SJCRH30 (cell line): ENCODE measurements around the gene SH3BGR. TPM values are rescaled to one million over a fixed set of nuclear protein-coding genes. Genes with fewer than 3 reads are reported as not detected.

Experiments used
- DNase-seq, 2 experiments: peaks; one replicate each; pipeline ENCODE4 v3.0.0-alpha.2; 2015 to 2020
- H3K27ac ChIP-seq: fragments of 250-450 bp; sonication (Bioruptor Pico); 2 replicates; pipeline ENCODE4 v1.5.1; 2020; ENCODE audit warnings: mild to moderate bottlenecking, moderate library complexity
- H3K27me3 ChIP-seq: fragments of 250-450 bp; sonication (Bioruptor Pico); 2 replicates; pipeline ENCODE4 v1.5.1; 2020; ENCODE audit warnings: mild to moderate bottlenecking, moderate library complexity
- H3K36me3 ChIP-seq: fragments of 250-450 bp; sonication (Bioruptor Pico); 2 replicates; pipeline ENCODE4 v1.5.1; 2020; ENCODE audit warnings: mild to moderate bottlenecking, moderate library complexity
- H3K4me1 ChIP-seq: fragments of 250-450 bp; sonication (Bioruptor Pico); 2 replicates; pipeline ENCODE4 v1.5.1; 2020; ENCODE audit warnings: mild to moderate bottlenecking, moderate library complexity
- H3K4me3 ChIP-seq: fragments of 250-450 bp; sonication (Bioruptor Pico); 2 replicates; pipeline ENCODE4 v1.5.1; 2020; ENCODE audit warnings: mild to moderate bottlenecking, moderate library complexity
- H3K9me3 ChIP-seq: fragments of 250-450 bp; sonication (Bioruptor Pico); replicated peaks from 2 replicates; pipeline ENCODE4 v1.5.1; 2020; ENCODE audit warnings: mild to moderate bottlenecking, moderate library complexity
- total RNA-seq: library from RNA; depleted of rRNA; stranded (reverse); fragments of >200 nt; shearing (Covaris generic); gene quantifications from 2 replicates; pipeline ENCODE4 v1.2.3, GENCODE V29; 2014

The SH3BGR gene
- total RNA-seq, 1 experiment from 2014 or later: 9.6 TPM

- H3K36me3 ChIP-seq: no peaks in the 10 kb centered on the region
- H3K9me3 ChIP-seq: no peaks in the 10 kb centered on the region
- peak; percentile 91 to 94 for DNase-seq
- H3K4me3 ChIP-seq: peak within 1 kb of the TSS; percentile 81
- peak within 1 kb of the TSS; percentile 62 for H3K27ac ChIP-seq
- H3K27me3 ChIP-seq: no peaks in the 10 kb centered on the region
- peaks cover 13% of the 10 kb centered on the region for H3K4me1 ChIP-seq
Observed at GRCh38 chr21:39445321-39446269, 6.2 kb upstream of the SH3BGR start, which contains the start of gene LCA5L. Gene LCA5L (minus strand): TSS chr21:39445778. CDS start chr21:39428493, 17,285 bp downstream.

- peaks cover 16% of the 10 kb centered on the region for H3K4me1 ChIP-seq
- no peak overlapping the region for H3K27ac ChIP-seq
- H3K9me3 ChIP-seq: no peaks in the 10 kb centered on the region
- DNase-seq: no peak
- no peaks in the 10 kb centered on the region for H3K27me3 ChIP-seq
- no peaks in the 10 kb centered on the region for H3K36me3 ChIP-seq
- H3K4me3 ChIP-seq: no peak overlapping the region
Observed at GRCh38 chr21:39447264-39447663, 4.5 kb upstream of the SH3BGR start.

GRCh38 chr21:39452207-39452969, 618 bp downstream of the SH3BGR start:
- no peaks in the 10 kb centered on the region for H3K27me3 ChIP-seq
- no peaks in the 10 kb centered on the region; the same call in 1 of the 2 replicates for H3K9me3 ChIP-seq
- H3K4me1 ChIP-seq: peaks cover 9% of the 10 kb centered on the region; the same call in 1 of the 2 replicates
- peak overlapping the region; percentile 57 for H3K27ac ChIP-seq
- no peaks in the 10 kb centered on the region for H3K36me3 ChIP-seq
- DNase-seq: peak; percentile 19 to 62
- H3K4me3 ChIP-seq: peak overlapping the region; percentile 52

- peaks cover 9% of the 10 kb centered on the region; the same call in 1 of the 2 replicates for H3K4me1 ChIP-seq
- no peaks in the 10 kb centered on the region for H3K27me3 ChIP-seq
- peak overlapping the region; percentile 57 for H3K27ac ChIP-seq
- H3K9me3 ChIP-seq: no peaks in the 10 kb centered on the region; the same call in 1 of the 2 replicates
- no peaks in the 10 kb centered on the region for H3K36me3 ChIP-seq
- H3K4me3 ChIP-seq: peak overlapping the region; percentile 52
- peak; percentile 32 to 54 for DNase-seq
Observed at GRCh38 chr21:39452970-39453342, 1.2 kb downstream of the SH3BGR start.

GRCh38 chr21:39453571-39454179, 1.9 kb downstream of the SH3BGR start:
- Histone ChIP-seq H3K27ac (no peak overlapping the region), H3K4me3 (peak overlapping the region; percentile 52), H3K36me3 (no peaks in the 10 kb centered on the region), H3K4me1 (peaks cover 9% of the 10 kb centered on the region; the same call in 1 of the 2 replicates), H3K9me3 (no peaks in the 10 kb centered on the region; the same call in 1 of the 2 replicates), H3K27me3 (no peaks in the 10 kb centered on the region)
- no peak for DNase-seq

GRCh38 chr21:39454949-39455668, 3.3 kb downstream of the SH3BGR start:
- no peak for DNase-seq
- Histone ChIP-seq H3K4me1 (peaks cover 9% of the 10 kb centered on the region; the same call in 1 of the 2 replicates), H3K9me3 (no peaks in the 10 kb centered on the region; the same call in 1 of the 2 replicates), H3K36me3 (no peaks in the 10 kb centered on the region), H3K4me3 (no peak overlapping the region), H3K27me3 (no peaks in the 10 kb centered on the region), H3K27ac (no peak overlapping the region)

- Histone ChIP-seq H3K36me3 (no peaks in the 10 kb centered on the region), H3K9me3 (no peaks in the 10 kb centered on the region; the same call in 1 of the 2 replicates), H3K27me3 (no peaks in the 10 kb centered on the region), H3K27ac (no peak overlapping the region), H3K4me3 (no peak overlapping the region), H3K4me1 (no peaks in the 10 kb centered on the region)
- no peak for DNase-seq
Observed at GRCh38 chr21:39456665-39457064, 4.9 kb downstream of the SH3BGR start.

- DNase-seq: no peak
- Histone ChIP-seq H3K27me3 (no peaks in the 10 kb centered on the region), H3K9me3 (no peaks in the 10 kb centered on the region), H3K36me3 (no peaks in the 10 kb centered on the region), H3K4me3 (no peak overlapping the region), H3K4me1 (no peaks in the 10 kb centered on the region), H3K27ac (no peak overlapping the region)
Observed at GRCh38 chr21:39461419-39461818, 9.6 kb downstream of the SH3BGR start.

- H3K4me1 ChIP-seq: no peaks in the 10 kb centered on the region
- DNase-seq: no peak
- H3K36me3 ChIP-seq: no peaks in the 10 kb centered on the region
- no peaks in the 10 kb centered on the region for H3K27me3 ChIP-seq
- no peak overlapping the region for H3K4me3 ChIP-seq
- no peaks in the 10 kb centered on the region for H3K9me3 ChIP-seq
- no peak overlapping the region for H3K27ac ChIP-seq
Observed at GRCh38 chr21:39463308-39463707, 11.5 kb downstream of the SH3BGR start.

- H3K27ac ChIP-seq: no peak overlapping the region
Observed at GRCh38 chr21:39466584-39466983, 14.8 kb downstream of the SH3BGR start.

GRCh38 chr21:39467746-39468145, 16.0 kb downstream of the SH3BGR start:
- H3K36me3 ChIP-seq: no peaks in the 10 kb centered on the region
- no peak for DNase-seq
- H3K9me3 ChIP-seq: no peaks in the 10 kb centered on the region
- H3K27ac ChIP-seq: no peak overlapping the region
- no peak overlapping the region for H3K4me3 ChIP-seq
- H3K4me1 ChIP-seq: no peaks in the 10 kb centered on the region
- no peaks in the 10 kb centered on the region for H3K27me3 ChIP-seq

More at GRCh38 chr21:39466584-39466983, 14.8 kb downstream of the SH3BGR start:
- Histone ChIP-seq H3K4me3 (no peak overlapping the region), H3K36me3 (no peaks in the 10 kb centered on the region), H3K4me1 (no peaks in the 10 kb centered on the region), H3K27me3 (no peaks in the 10 kb centered on the region), H3K9me3 (no peaks in the 10 kb centered on the region)
- DNase-seq: no peak

- Histone ChIP-seq H3K36me3 (no peaks in the 10 kb centered on the region), H3K4me1 (no peaks in the 10 kb centered on the region), H3K27me3 (no peaks in the 10 kb centered on the region), H3K27ac (no peak overlapping the region), H3K4me3 (no peak overlapping the region), H3K9me3 (no peaks in the 10 kb centered on the region)
- no peak for DNase-seq
Observed at GRCh38 chr21:39468559-39468958, 16.8 kb downstream of the SH3BGR start.

- Histone ChIP-seq H3K36me3 (no peaks in the 10 kb centered on the region), H3K4me3 (no peak overlapping the region), H3K9me3 (no peaks in the 10 kb centered on the region), H3K27me3 (no peaks in the 10 kb centered on the region), H3K27ac (no peak overlapping the region), H3K4me1 (no peaks in the 10 kb centered on the region)
- no peak for DNase-seq
Observed at GRCh38 chr21:39471598-39471997, 19.8 kb downstream of the SH3BGR start.

- H3K27me3 ChIP-seq: no peaks in the 10 kb centered on the region
- H3K9me3 ChIP-seq: no peaks in the 10 kb centered on the region
- H3K27ac ChIP-seq: no peak overlapping the region
- no peaks in the 10 kb centered on the region for H3K36me3 ChIP-seq
- DNase-seq: no peak
- H3K4me3 ChIP-seq: no peak overlapping the region
- H3K4me1 ChIP-seq: no peaks in the 10 kb centered on the region
Observed at GRCh38 chr21:39472786-39473185, 21.0 kb downstream of the SH3BGR start.
